ENCODE measurements around the gene CGGBP1.

CGGBP1 gene

DNA sequence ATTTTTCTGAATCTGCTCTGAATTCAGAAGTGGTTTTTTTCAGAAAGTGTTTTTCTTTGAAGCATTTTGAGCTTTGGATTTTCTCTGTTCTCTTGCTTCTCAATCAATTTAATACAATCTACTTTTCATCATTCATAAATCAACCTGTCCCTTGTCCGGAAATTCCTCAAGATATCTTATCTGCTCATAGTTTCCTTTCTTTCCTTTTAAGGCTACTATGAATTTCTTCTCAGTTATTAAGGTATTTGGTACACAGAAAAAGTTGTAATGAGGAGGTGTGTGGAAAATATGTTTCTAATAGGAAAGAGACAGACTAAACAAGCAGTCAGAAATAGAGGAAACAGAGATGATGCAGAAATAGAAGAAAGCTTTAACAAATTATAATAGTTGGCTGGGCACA, 14.4 kb downstream of the CGGBP1 start:
- TF ChIP-seq SIN3A (IDR thresholded peaks at IDR 0.05; ENCODE audit: borderline replicate concordance, insufficient read depth, low read length) (no peak), TAF1 (IDR thresholded peaks at IDR 0.05; ENCODE audit: borderline replicate concordance, insufficient read depth, low read length) (no peak), FOXP2 (optimal IDR thresholded peaks at IDR 0.05; ENCODE audit: borderline replicate concordance, extremely low read depth, extremely low read length, insufficient read depth) (no peak), POLR2AphosphoS5 (IDR thresholded peaks at IDR 0.05; ENCODE audit: low read depth, low read length) (no peak)
- TF ChIP-seq, protein P1, sequence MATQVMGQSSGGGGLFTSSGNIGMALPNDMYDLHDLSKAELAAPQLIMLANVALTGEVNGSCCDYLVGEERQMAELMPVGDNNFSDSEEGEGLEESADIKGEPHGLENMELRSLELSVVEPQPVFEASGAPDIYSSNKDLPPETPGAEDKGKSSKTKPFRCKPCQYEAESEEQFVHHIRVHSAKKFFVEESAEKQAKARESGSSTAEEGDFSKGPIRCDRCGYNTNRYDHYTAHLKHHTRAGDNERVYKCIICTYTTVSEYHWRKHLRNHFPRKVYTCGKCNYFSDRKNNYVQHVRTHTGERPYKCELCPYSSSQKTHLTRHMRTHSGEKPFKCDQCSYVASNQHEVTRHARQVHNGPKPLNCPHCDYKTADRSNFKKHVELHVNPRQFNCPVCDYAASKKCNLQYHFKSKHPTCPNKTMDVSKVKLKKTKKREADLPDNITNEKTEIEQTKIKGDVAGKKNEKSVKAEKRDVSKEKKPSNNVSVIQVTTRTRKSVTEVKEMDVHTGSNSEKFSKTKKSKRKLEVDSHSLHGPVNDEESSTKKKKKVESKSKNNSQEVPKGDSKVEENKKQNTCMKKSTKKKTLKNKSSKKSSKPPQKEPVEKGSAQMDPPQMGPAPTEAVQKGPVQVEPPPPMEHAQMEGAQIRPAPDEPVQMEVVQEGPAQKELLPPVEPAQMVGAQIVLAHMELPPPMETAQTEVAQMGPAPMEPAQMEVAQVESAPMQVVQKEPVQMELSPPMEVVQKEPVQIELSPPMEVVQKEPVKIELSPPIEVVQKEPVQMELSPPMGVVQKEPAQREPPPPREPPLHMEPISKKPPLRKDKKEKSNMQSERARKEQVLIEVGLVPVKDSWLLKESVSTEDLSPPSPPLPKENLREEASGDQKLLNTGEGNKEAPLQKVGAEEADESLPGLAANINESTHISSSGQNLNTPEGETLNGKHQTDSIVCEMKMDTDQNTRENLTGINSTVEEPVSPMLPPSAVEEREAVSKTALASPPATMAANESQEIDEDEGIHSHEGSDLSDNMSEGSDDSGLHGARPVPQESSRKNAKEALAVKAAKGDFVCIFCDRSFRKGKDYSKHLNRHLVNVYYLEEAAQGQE (IDR thresholded peaks at IDR 0.05; ENCODE audit: insufficient read depth in 1 of 2, low read depth in 2 of 2, low read length in 2 of 2): no peak

DNA sequence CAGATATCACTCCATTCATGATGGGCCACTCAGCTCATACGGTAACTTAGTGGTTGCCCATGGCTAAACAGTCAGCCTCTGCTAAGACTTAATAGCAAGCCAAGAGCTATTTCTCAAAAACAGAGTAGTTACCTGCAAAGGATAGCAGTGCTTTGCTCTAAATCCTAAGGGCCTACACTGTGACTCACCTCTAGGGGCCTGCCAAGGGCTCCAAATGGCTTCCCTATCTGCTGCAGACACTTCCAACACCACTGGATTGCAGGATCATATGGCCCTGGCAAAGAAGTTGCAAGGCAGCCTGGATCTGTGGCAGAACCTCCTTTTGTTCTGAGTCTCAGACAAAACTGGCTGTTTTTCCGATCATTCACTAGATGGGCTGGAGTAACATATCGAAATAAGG, 17.8 kb downstream of the CGGBP1 start:
- TF ChIP-seq FOXP2 (optimal IDR thresholded peaks at IDR 0.05; ENCODE audit: borderline replicate concordance, extremely low read depth, extremely low read length, insufficient read depth) (no peak), POLR2AphosphoS5 (IDR thresholded peaks at IDR 0.05; ENCODE audit: low read depth, low read length) (no peak), SIN3A (IDR thresholded peaks at IDR 0.05; ENCODE audit: borderline replicate concordance, insufficient read depth, low read length) (no peak)

DNA sequence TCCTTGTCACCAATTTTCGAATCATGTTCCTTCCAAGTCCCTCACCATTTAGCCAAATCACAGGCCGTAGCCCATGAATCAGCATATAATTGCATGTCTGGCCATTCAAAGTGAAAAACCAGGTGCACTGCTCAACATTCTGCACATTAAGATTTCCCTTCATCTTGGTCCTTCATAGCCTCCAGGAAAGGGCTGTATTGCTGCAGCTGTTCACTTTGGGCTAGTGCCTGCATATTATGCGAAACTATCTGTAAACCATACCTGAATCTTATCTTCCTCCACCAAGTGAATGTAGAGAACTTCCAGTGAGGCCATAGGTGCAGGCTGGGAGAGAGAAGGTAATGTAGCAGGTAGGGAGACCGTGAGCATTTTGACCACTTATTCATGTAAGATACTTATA, 18.3 kb downstream of the CGGBP1 start:
- TF ChIP-seq POLR2AphosphoS5 (IDR thresholded peaks at IDR 0.05; ENCODE audit: low read depth, low read length) (no peak), FOXP2 (optimal IDR thresholded peaks at IDR 0.05; ENCODE audit: borderline replicate concordance, extremely low read depth, extremely low read length, insufficient read depth) (no peak), TAF1 (IDR thresholded peaks at IDR 0.05; ENCODE audit: borderline replicate concordance, insufficient read depth, low read length) (no peak), SIN3A (IDR thresholded peaks at IDR 0.05; ENCODE audit: borderline replicate concordance, insufficient read depth, low read length) (no peak)
- TF ChIP-seq, protein P1 (IDR thresholded peaks at IDR 0.05; ENCODE audit: insufficient read depth in 1 of 2, low read depth in 2 of 2, low read length in 2 of 2): no peak

DNA sequence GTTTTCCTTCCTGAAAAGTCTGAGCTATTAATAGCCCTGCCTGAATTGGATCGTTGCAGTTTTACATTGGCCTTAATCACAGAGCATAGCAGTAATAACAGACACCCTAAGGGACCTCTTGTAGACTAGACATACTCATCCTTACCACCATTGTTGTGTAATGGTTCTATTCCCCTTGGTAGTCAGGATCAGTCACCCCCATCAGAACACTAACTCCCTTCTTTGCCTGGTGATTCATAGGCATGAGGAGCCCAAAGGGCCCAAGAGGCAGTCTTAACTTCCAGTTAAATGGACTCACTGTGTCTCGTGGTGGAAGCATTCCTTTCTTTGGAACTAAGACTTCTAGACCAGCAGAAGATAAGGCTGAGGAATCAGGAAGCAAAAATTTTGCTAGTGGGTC, 20.2 kb downstream of the CGGBP1 start:
- TF ChIP-seq TAF1 (IDR thresholded peaks at IDR 0.05; ENCODE audit: borderline replicate concordance, insufficient read depth, low read length): no peak
- no peak for TF ChIP-seq FOXP2 (optimal IDR thresholded peaks at IDR 0.05; ENCODE audit: borderline replicate concordance, extremely low read depth, extremely low read length, insufficient read depth)
- TF ChIP-seq POLR2AphosphoS5 (IDR thresholded peaks at IDR 0.05; ENCODE audit: low read depth, low read length): no peak

DNA sequence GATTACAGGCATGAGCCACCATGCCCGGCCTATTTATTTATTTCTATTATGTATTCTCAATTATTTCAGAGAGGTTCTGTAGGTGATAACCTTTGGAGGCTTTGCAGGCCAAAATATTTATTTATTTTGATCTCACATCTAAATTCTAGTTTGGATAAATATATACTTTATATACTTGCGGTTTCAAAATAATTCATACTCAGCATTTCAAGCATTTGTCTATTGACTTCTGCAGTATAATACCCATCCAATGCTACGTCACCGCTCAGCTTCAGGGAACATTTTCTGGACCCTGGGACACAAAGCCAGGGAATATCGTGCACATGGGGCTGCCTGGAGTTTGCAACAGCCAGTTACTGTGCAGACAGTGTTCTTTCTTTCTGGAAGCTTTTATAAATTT, 22.6 kb downstream of the CGGBP1 start:
- TF ChIP-seq SIN3A (IDR thresholded peaks at IDR 0.05; ENCODE audit: borderline replicate concordance, insufficient read depth, low read length) (no peak), FOXP2 (optimal IDR thresholded peaks at IDR 0.05; ENCODE audit: borderline replicate concordance, extremely low read depth, extremely low read length, insufficient read depth) (no peak)
- TF ChIP-seq, protein P1 (IDR thresholded peaks at IDR 0.05; ENCODE audit: insufficient read depth in 1 of 2, low read depth in 2 of 2, low read length in 2 of 2): no peak

DNA sequence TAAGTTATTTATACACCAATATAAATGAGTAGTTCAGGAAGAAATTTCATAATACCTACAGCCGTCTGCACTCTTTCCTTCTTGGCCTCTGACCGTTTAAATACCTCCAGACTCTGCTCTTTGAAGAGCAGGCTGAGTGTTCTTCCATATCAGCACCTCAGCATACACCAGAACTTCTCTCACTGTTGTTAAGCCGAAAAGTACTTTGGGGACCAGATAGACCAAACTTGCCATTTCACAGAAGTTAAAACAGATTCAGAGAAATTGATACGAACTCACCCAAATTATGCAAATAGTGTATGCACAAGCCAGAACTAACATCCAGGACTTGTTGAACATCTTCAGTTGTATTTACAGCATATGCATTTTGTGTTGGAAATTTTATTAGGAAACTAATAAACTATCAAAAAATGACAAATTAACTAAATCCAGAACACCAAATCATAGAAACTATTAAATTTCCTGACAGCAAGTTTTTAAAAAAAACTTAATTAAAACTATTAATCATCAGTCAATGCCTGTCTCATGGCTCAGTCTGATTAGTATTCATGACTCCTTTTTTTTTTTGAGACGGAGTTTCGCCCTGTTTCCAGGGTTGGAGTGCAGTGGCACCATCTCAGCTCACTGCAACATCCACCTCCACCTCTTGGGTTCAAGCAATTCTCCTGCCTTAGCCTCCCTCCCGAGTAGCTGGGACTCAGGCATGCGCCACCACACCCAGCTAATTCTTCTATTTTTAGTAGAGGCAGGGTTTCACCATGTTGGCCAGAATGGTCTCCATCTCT, 24.1 kb downstream of the CGGBP1 start:
- TF ChIP-seq FOXP2 (optimal IDR thresholded peaks at IDR 0.05; ENCODE audit: borderline replicate concordance, extremely low read depth, extremely low read length, insufficient read depth): no peak
- no peak for TF ChIP-seq TAF1 (IDR thresholded peaks at IDR 0.05; ENCODE audit: borderline replicate concordance, insufficient read depth, low read length)
- no peak for TF ChIP-seq SIN3A (IDR thresholded peaks at IDR 0.05; ENCODE audit: borderline replicate concordance, insufficient read depth, low read length)
- TF ChIP-seq POLR2AphosphoS5 (IDR thresholded peaks at IDR 0.05; ENCODE audit: low read depth, low read length): no peak
- TF ChIP-seq, protein P1 (IDR thresholded peaks at IDR 0.05; ENCODE audit: insufficient read depth in 1 of 2, low read depth in 2 of 2, low read length in 2 of 2): no peak
